Activated CD4-positive, alpha-beta T cell treated with anti-CD3 and anti-CD28 coated beads, Interleukin-2, amount 10 ng/mL, durations not matched to agents 7 days and 5 days (primary cell): ENCODE data around the gene DOCK4. TPM values are rescaled to one million over a fixed set of nuclear protein-coding genes. Genes with fewer than 3 reads are reported as not detected.

Source experiments
- CTCF ChIA-PET: fragments of 350-600 bp; sonication (Branson Sonifier 250); formaldehyde crosslinking; loops from one replicate; lab custom pipeline; 2021; ENCODE audit warnings: antibody characterized with exemption; lab: Charles Lee
- POLR2A ChIA-PET: fragments of 350-600 bp; sonication (Branson Sonifier 250); formaldehyde crosslinking; loops from one replicate; lab custom pipeline; 2021; ENCODE audit warnings: antibody characterized with exemption; lab: Charles Lee
- DNase-seq: peaks from one replicate; pipeline ENCODE4 v3.0.0-alpha.2; 2020
- H3K27ac Mint-ChIP-seq: one replicate; pipeline ENCODE4 v1.8.0; 2021; ENCODE audit warnings: mild to moderate bottlenecking, moderate library complexity, mixed read lengths
- H3K27me3 Mint-ChIP-seq: one replicate; pipeline ENCODE4 v1.8.0; 2021; ENCODE audit warnings: mixed read lengths
- H3K36me3 Mint-ChIP-seq: one replicate; pipeline ENCODE4 v1.8.0; 2021; ENCODE audit warnings: low read depth, mixed read lengths
- H3K4me1 Mint-ChIP-seq: one replicate; pipeline ENCODE4 v1.8.0; 2021; ENCODE audit warnings: mixed read lengths
- H3K4me3 Mint-ChIP-seq: one replicate; pipeline ENCODE4 v1.8.0; 2021; ENCODE audit warnings: mild to moderate bottlenecking, moderate library complexity, mixed read lengths
- H3K9me3 Mint-ChIP-seq: one replicate; pipeline ENCODE4 v1.8.0; 2021; ENCODE audit warnings: mixed read lengths
- total RNA-seq, 2 experiments: library from RNA; stranded (reverse); gene quantifications; one replicate each; pipeline ENCODE4 v1.2.3, GENCODE V29; 2021

DOCK4 gene
- total RNA-seq, 2 experiments from 2014 or later: 0.12 to 0.25 TPM

GRCh38 chr7:112092709-112093395, 113.3 kb downstream of the DOCK4 start:
- no peak overlapping the region for H3K4me3 Mint-ChIP-seq
- H3K27me3 Mint-ChIP-seq: peaks cover 5% of the 10 kb centered on the region
- POLR2A ChIA-PET: no interaction called here
- H3K36me3 Mint-ChIP-seq: no peaks in the 10 kb centered on the region
- no peaks in the 10 kb centered on the region for H3K4me1 Mint-ChIP-seq
- no peak for DNase-seq
- CTCF ChIA-PET: no interaction called here
- no peaks in the 10 kb centered on the region for H3K9me3 Mint-ChIP-seq
- H3K27ac Mint-ChIP-seq: no peak overlapping the region

GRCh38 chr7:112092306-112092705, 113.9 kb downstream of the DOCK4 start:
- H3K4me3 Mint-ChIP-seq: no peak overlapping the region
- ChIA-PET POLR2A (no interaction called here), CTCF (no interaction called here)
- no peaks in the 10 kb centered on the region for H3K9me3 Mint-ChIP-seq
- H3K36me3 Mint-ChIP-seq: no peaks in the 10 kb centered on the region
- DNase-seq: no peak
- H3K4me1 Mint-ChIP-seq: no peaks in the 10 kb centered on the region
- no peak overlapping the region for H3K27ac Mint-ChIP-seq
- H3K27me3 Mint-ChIP-seq: peaks cover 5% of the 10 kb centered on the region

GRCh38 chr7:112091768-112092167, 114.4 kb downstream of the DOCK4 start:
- no peak overlapping the region for H3K27ac Mint-ChIP-seq
- POLR2A ChIA-PET: no interaction called here
- H3K4me3 Mint-ChIP-seq: no peak overlapping the region
- H3K36me3 Mint-ChIP-seq: no peaks in the 10 kb centered on the region
- no peak for DNase-seq
- peaks cover 5% of the 10 kb centered on the region for H3K27me3 Mint-ChIP-seq
- no peaks in the 10 kb centered on the region for H3K4me1 Mint-ChIP-seq
- no peaks in the 10 kb centered on the region for H3K9me3 Mint-ChIP-seq
- CTCF ChIA-PET: no interaction called here

- Mint-ChIP-seq H3K36me3 (no peaks in the 10 kb centered on the region), H3K27me3 (peaks cover 13% of the 10 kb centered on the region), H3K4me3 (no peak overlapping the region), H3K9me3 (no peaks in the 10 kb centered on the region), H3K27ac (no peak overlapping the region), H3K4me1 (no peaks in the 10 kb centered on the region)
- CTCF ChIA-PET: no interaction called here
- no peak for DNase-seq
- POLR2A ChIA-PET: no interaction called here
Measured at GRCh38 chr7:112089551-112089950, 116.6 kb downstream of the DOCK4 start.

- no peaks in the 10 kb centered on the region for H3K36me3 Mint-ChIP-seq
- no peak overlapping the region for H3K27ac Mint-ChIP-seq
- no peak overlapping the region for H3K4me3 Mint-ChIP-seq
- peaks cover 3% of the 10 kb centered on the region for H3K4me1 Mint-ChIP-seq
- ChIA-PET POLR2A (no interaction called here), CTCF (no interaction called here)
- H3K9me3 Mint-ChIP-seq: no peaks in the 10 kb centered on the region
- no peak for DNase-seq
- H3K27me3 Mint-ChIP-seq: peaks cover 16% of the 10 kb centered on the region
Measured at GRCh38 chr7:112088484-112089016, 117.6 kb downstream of the DOCK4 start.

- no peak overlapping the region for H3K4me3 Mint-ChIP-seq
- no peaks in the 10 kb centered on the region for H3K36me3 Mint-ChIP-seq
Measured at GRCh38 chr7:112086496-112087254, 119.5 kb downstream of the DOCK4 start.

GRCh38 chr7:112084520-112084971, 121.7 kb downstream of the DOCK4 start:
- Mint-ChIP-seq H3K9me3 (no peaks in the 10 kb centered on the region), H3K36me3 (no peaks in the 10 kb centered on the region), H3K27ac (no peak overlapping the region), H3K27me3 (peaks cover 15% of the 10 kb centered on the region), H3K4me3 (no peak overlapping the region), H3K4me1 (peaks cover 13% of the 10 kb centered on the region)
- ChIA-PET CTCF (no interaction called here), POLR2A (no interaction called here)
- no peak for DNase-seq

More at GRCh38 chr7:112086496-112087254, 119.5 kb downstream of the DOCK4 start:
- ChIA-PET POLR2A (no interaction called here), CTCF (no interaction called here)
- no peaks in the 10 kb centered on the region for H3K9me3 Mint-ChIP-seq
- no peak overlapping the region for H3K27ac Mint-ChIP-seq
- peaks cover 16% of the 10 kb centered on the region for H3K27me3 Mint-ChIP-seq
- no peak for DNase-seq
- H3K4me1 Mint-ChIP-seq: peaks cover 3% of the 10 kb centered on the region

- ChIA-PET CTCF (no interaction called here), POLR2A (no interaction called here)
- no peak overlapping the region for H3K4me3 Mint-ChIP-seq
- peaks cover 11% of the 10 kb centered on the region for H3K27me3 Mint-ChIP-seq
- DNase-seq: no peak
- H3K36me3 Mint-ChIP-seq: no peaks in the 10 kb centered on the region
- no peaks in the 10 kb centered on the region for H3K9me3 Mint-ChIP-seq
- peaks cover 13% of the 10 kb centered on the region for H3K4me1 Mint-ChIP-seq
- no peak overlapping the region for H3K27ac Mint-ChIP-seq
Measured at GRCh38 chr7:112083776-112084355, 122.3 kb downstream of the DOCK4 start.

- POLR2A ChIA-PET: no interaction called here
- peaks cover 13% of the 10 kb centered on the region for H3K4me1 Mint-ChIP-seq
- H3K4me3 Mint-ChIP-seq: no peak overlapping the region
- no peak for DNase-seq
- no peak overlapping the region for H3K27ac Mint-ChIP-seq
- no peaks in the 10 kb centered on the region for H3K9me3 Mint-ChIP-seq
- peaks cover 11% of the 10 kb centered on the region for H3K27me3 Mint-ChIP-seq
- H3K36me3 Mint-ChIP-seq: no peaks in the 10 kb centered on the region
- CTCF ChIA-PET: no interaction called here
Measured at GRCh38 chr7:112082306-112082705, 123.9 kb downstream of the DOCK4 start.

GRCh38 chr7:112081778-112082177, 124.4 kb downstream of the DOCK4 start:
- ChIA-PET CTCF (no interaction called here), POLR2A (no interaction called here)
- Mint-ChIP-seq H3K4me3 (no peak overlapping the region), H3K4me1 (peaks cover 13% of the 10 kb centered on the region), H3K36me3 (no peaks in the 10 kb centered on the region), H3K27me3 (peaks cover 11% of the 10 kb centered on the region), H3K27ac (no peak overlapping the region), H3K9me3 (no peaks in the 10 kb centered on the region)
- no peak for DNase-seq

GRCh38 chr7:112080978-112081377, 125.2 kb downstream of the DOCK4 start:
- Mint-ChIP-seq H3K9me3 (no peaks in the 10 kb centered on the region), H3K4me1 (peaks cover 13% of the 10 kb centered on the region), H3K27me3 (peaks cover 8% of the 10 kb centered on the region), H3K27ac (no peak overlapping the region), H3K4me3 (no peak overlapping the region), H3K36me3 (no peaks in the 10 kb centered on the region)
- CTCF ChIA-PET: no interaction called here
- POLR2A ChIA-PET: interaction anchor here (0.7 kb wide), 1 partner anchor 243 kb away, joined by 4 read pairs; no protein-coding TSS in a partner anchor
- DNase-seq: no peak

GRCh38 chr7:112080441-112080840, 125.8 kb downstream of the DOCK4 start:
- DNase-seq: no peak
- CTCF ChIA-PET: no interaction called here
- Mint-ChIP-seq H3K4me3 (no peak overlapping the region), H3K36me3 (no peaks in the 10 kb centered on the region), H3K4me1 (peaks cover 13% of the 10 kb centered on the region), H3K9me3 (no peaks in the 10 kb centered on the region), H3K27me3 (peaks cover 8% of the 10 kb centered on the region), H3K27ac (no peak overlapping the region)
- POLR2A ChIA-PET: interaction anchor here (0.7 kb wide), 1 partner anchor 243 kb away, joined by 4 read pairs; no protein-coding TSS in a partner anchor

- ChIA-PET POLR2A (no interaction called here), CTCF (no interaction called here)
- no peak overlapping the region for H3K4me3 Mint-ChIP-seq
- no peaks in the 10 kb centered on the region for H3K9me3 Mint-ChIP-seq
- no peaks in the 10 kb centered on the region for H3K36me3 Mint-ChIP-seq
- DNase-seq: no peak
- no peak overlapping the region for H3K27ac Mint-ChIP-seq
- H3K4me1 Mint-ChIP-seq: peaks cover 13% of the 10 kb centered on the region
- peaks cover 10% of the 10 kb centered on the region for H3K27me3 Mint-ChIP-seq
Measured at GRCh38 chr7:112079673-112080072, 126.5 kb downstream of the DOCK4 start.
